Measurements from ENCODE around the gene TEX35.

- TF ChIP-seq EZH2 (IDR thresholded peaks at IDR 0.05; ENCODE audit: low read length) (no peak), CTCF (optimal IDR thresholded peaks at IDR 0.05 in 1 of 3, IDR thresholded peaks at IDR 0.05 in 1 of 3, conservative IDR thresholded peaks at IDR 0.05 in 1 of 3; ENCODE audit: extremely low read depth in 1 of 3, insufficient read depth in 2 of 3, low read length in 3 of 3) (no peak)
Observed at GRCh38 chr1:178484698-178485225, 28.1 kb upstream of the TEX35 start.
